MCF 10A (cell line): ENCODE results near the gene PITHD1. TPM values are rescaled to one million over a fixed set of nuclear protein-coding genes. Genes with fewer than 3 reads are reported as not detected.

ENCODE experiments used
- BruUV-seq: library from RNA; stranded (reverse); fragments of 400-500 nt; replicated peaks from 2 replicates; lab custom pipeline; 2021; lab: Mats Ljungman, UMichigan
- CTCF ChIA-PET: fragments of 300-600 bp; sonication (Branson Sonifier 250); formaldehyde crosslinking; extraction: SDS; loops from one replicate; lab custom pipeline; 2021; ENCODE audit warnings: antibody characterized with exemption, inconsistent platforms; lab: Yijun Ruan, JAX
- POLR2A ChIA-PET: fragments of 300-600, 350-650 bp; sonication (Branson Sonifier 250); formaldehyde crosslinking; extraction: SDS; loops from one replicate; lab custom pipeline; 2020; ENCODE audit warnings: antibody characterized with exemption, inconsistent platforms; lab: Yijun Ruan, JAX
- DNase-seq: peaks from one replicate; pipeline ENCODE4 v3.0.0-alpha.2; 2018; ENCODE audit not compliant: unreplicated experiment
- H3K27ac Mint-ChIP-seq: one replicate; pipeline ENCODE4 v1.8.0; 2022; ENCODE audit warnings: mild to moderate bottlenecking, low read depth, mixed read lengths; ENCODE audit not compliant: unreplicated experiment
- H3K27me3 Mint-ChIP-seq: one replicate; pipeline ENCODE4 v1.8.0; 2022; ENCODE audit warnings: mixed read lengths; ENCODE audit not compliant: insufficient read depth, unreplicated experiment
- H3K36me3 Mint-ChIP-seq: one replicate; pipeline ENCODE4 v1.8.0; 2022; ENCODE audit warnings: mild to moderate bottlenecking, moderate library complexity, mixed read lengths; ENCODE audit not compliant: insufficient read depth, unreplicated experiment
- H3K4me1 Mint-ChIP-seq: one replicate; pipeline ENCODE4 v1.8.0; 2022; ENCODE audit warnings: mixed read lengths; ENCODE audit not compliant: insufficient read depth, unreplicated experiment
- H3K4me3 Mint-ChIP-seq: one replicate; pipeline ENCODE4 v1.8.0; 2022; ENCODE audit warnings: mild to moderate bottlenecking, moderate library complexity, mixed read lengths; ENCODE audit not compliant: unreplicated experiment
- H3K9me3 Mint-ChIP-seq: one replicate; pipeline ENCODE4 v1.8.0; 2022; ENCODE audit warnings: mixed read lengths; ENCODE audit not compliant: unreplicated experiment
- CTCF ChIP-seq: fragments of 200-600 bp; IDR thresholded peaks from one replicate; pipeline ENCODE4 v1.8.0; 2022; ENCODE audit warnings: antibody characterized with exemption, mild to moderate bottlenecking; ENCODE audit not compliant: unreplicated experiment
- intact Hi-C: fragments of 100-400 bp; cut with micrococcal nuclease; formaldehyde crosslinking; loops from 2 replicates; pipeline ENCODE4 v1.14.1; 2022
- total RNA-seq: library from RNA; stranded (reverse); gene quantifications from 2 replicates; pipeline ENCODE4 v1.2.3, GENCODE V29; 2022

The PITHD1 gene
- total RNA-seq, 1 experiment from 2014 or later = 37.8 TPM

GRCh38 chr1:23757812-23758211 lies 20.4 kb upstream of the PITHD1 start:
- Mint-ChIP-seq H3K27ac (no peak overlapping the region), H3K4me3 (no peak overlapping the region), H3K9me3 (no peaks in the 10 kb centered on the region), H3K36me3 (peaks cover 97% of the 10 kb centered on the region), H3K27me3 (no peaks in the 10 kb centered on the region), H3K4me1 (no peaks in the 10 kb centered on the region)
- CTCF ChIA-PET = interaction anchor here (0.6 to 0.8 kb wide), 2 partner anchors 13 to 209 kb away, joined by 3 read pairs; no protein-coding TSS in a partner anchor
- POLR2A ChIA-PET = interaction anchor here (0.8 to 3.8 kb wide), 3 partner anchors 10 to 20 kb away, joined by 3 to 19 read pairs (median 4); partner anchors contain the start of genes ELOA and PITHD1
- intact Hi-C loops = no loop called here
- TF ChIP-seq CTCF = no peak
- DNase-seq = no peak
- no TSS peak for BruUV-seq

GRCh38 chr1:23759277-23759676 lies 18.9 kb upstream of the PITHD1 start:
- no peak for TF ChIP-seq CTCF
- no peak overlapping the region for H3K4me3 Mint-ChIP-seq
- peaks cover 84% of the 10 kb centered on the region for H3K36me3 Mint-ChIP-seq
- H3K27me3 Mint-ChIP-seq = no peaks in the 10 kb centered on the region
- no TSS peak for BruUV-seq
- POLR2A ChIA-PET = interaction anchor here (0.6 to 3.8 kb wide), 2 partner anchors 14 to 299 kb away, joined by 3 to 19 read pairs; partner anchors contain the start of gene ELOA
- H3K4me1 Mint-ChIP-seq = no peaks in the 10 kb centered on the region
- intact Hi-C loops = no loop called here
- DNase-seq = no peak
- H3K9me3 Mint-ChIP-seq = no peaks in the 10 kb centered on the region
- H3K27ac Mint-ChIP-seq = no peak overlapping the region
- CTCF ChIA-PET = no interaction called here

GRCh38 chr1:23763041-23763577 lies 15.1 kb upstream of the PITHD1 start:
- BruUV-seq = no TSS peak
- H3K36me3 Mint-ChIP-seq = peaks cover 80% of the 10 kb centered on the region
- DNase-seq = no peak
- no peak for TF ChIP-seq CTCF
- H3K27ac Mint-ChIP-seq = no peak overlapping the region
- ChIA-PET POLR2A (interaction anchor here (0.7 kb wide), 1 partner anchor 122 kb away, joined by 3 read pairs; no protein-coding TSS in a partner anchor), CTCF (interaction anchor here (0.6 kb wide), 1 partner anchor 737 kb away, joined by 4 read pairs; no protein-coding TSS in a partner anchor)
- no peaks in the 10 kb centered on the region for H3K4me1 Mint-ChIP-seq
- H3K4me3 Mint-ChIP-seq = no peak overlapping the region
- intact Hi-C loops = no loop called here
- H3K27me3 Mint-ChIP-seq = no peaks in the 10 kb centered on the region
- H3K9me3 Mint-ChIP-seq = no peaks in the 10 kb centered on the region

- H3K27me3 Mint-ChIP-seq = no peaks in the 10 kb centered on the region
- no peaks in the 10 kb centered on the region for H3K4me1 Mint-ChIP-seq
- peaks cover 51% of the 10 kb centered on the region for H3K36me3 Mint-ChIP-seq
- BruUV-seq = no TSS peak
- no peaks in the 10 kb centered on the region for H3K9me3 Mint-ChIP-seq
- intact Hi-C loops = no loop called here
- no peak overlapping the region for H3K27ac Mint-ChIP-seq
- ChIA-PET CTCF (interaction anchor here (1.4 kb wide), 1 partner anchor 148 kb away, joined by 4 read pairs; no protein-coding TSS in a partner anchor), POLR2A (interaction anchor here (0.6 kb wide), 1 partner anchor 195 kb away, joined by 3 read pairs; no protein-coding TSS in a partner anchor)
- H3K4me3 Mint-ChIP-seq = no peak overlapping the region
- DNase-seq = no peak
- no peak for TF ChIP-seq CTCF
These were observed 9.5 kb upstream of the PITHD1 start for GRCh38 chr1:23768733-23769132.
